ENCODE measurements around the gene MCF2L2. TPM values are rescaled to one million over a fixed set of nuclear protein-coding genes. Genes with fewer than 3 reads are reported as not detected.
A peak's percentile ranks its signal among the peaks of the same experiment; 100 is the strongest.

MCF2L2 gene
- total and polyA plus RNA-seq, 9 of the 15 experiments (the other 6 are each of a cell fraction or from before 2014, with no cell fraction given), result 0.56 to 4.2 (median 3.0) TPM

DNA sequence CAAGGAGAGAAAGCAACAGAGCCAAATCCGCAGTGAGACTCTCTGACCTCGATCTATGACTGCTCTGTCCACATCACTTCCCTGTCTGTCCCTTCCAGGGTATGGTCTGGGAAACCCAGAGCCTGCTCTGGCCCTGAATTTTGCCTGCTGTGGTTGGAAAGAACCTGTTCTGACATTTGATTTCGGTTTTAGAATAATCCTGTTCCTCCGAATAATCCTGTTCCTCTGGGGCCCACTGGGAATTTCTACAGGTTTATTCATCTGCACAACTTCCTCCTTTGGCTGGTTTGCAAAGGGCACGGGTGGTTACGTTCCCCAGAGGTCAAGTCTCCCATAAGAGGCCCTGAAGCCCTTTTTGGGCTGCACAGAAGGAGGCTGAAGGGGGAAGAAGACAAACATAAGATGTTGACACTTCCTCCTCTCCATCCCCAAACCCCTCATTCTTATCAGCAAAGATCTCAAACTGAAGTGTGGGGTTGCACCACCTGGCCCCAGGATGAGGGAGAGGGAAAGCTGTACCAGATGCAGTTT lies 276.5 kb downstream of the MCF2L2 start:
- Histone ChIP-seq H3K36me3 (ENCODE audit: control insufficient read depth, insufficient read depth, low read length) (no peaks in the 10 kb centered on the region), H4K20me1 (replicated peaks; ENCODE audit: control insufficient read depth, insufficient read depth, low read length) (no peaks in the 10 kb centered on the region), H3K27me3 (ENCODE audit: control insufficient read depth in 2 of 2, insufficient read depth in 2 of 2, low read length in 2 of 2) (peaks cover 12 to 24% of the 10 kb centered on the region in 2 experiments), H3K4me3 (no peak overlapping the region), H3K9ac (ENCODE audit: insufficient read depth in 1 of 2, low read depth in 2 of 2, low read length in 2 of 2) (peak overlapping the region in 1 of 2 experiments; percentile 50; a peak in 1 of 4 replicates), H3K27ac (ENCODE audit: extremely low read depth, low read depth, low read length) (no peak overlapping the region), H3K4me1 (replicated peaks in 1 of 2; ENCODE audit: control insufficient read depth in 2 of 2, insufficient read depth in 2 of 2, low read length in 2 of 2) (no peaks in the 10 kb centered on the region; a peak in 1 of 5 replicates), H2AFZ (ENCODE audit: low read depth, low read length) (no peak overlapping the region), H3K9me1 (ENCODE audit: control insufficient read depth, insufficient read depth, low read length) (no peaks in the 10 kb centered on the region), H3K4me2 (ENCODE audit: insufficient read depth, low read length) (no peak overlapping the region), H3K9me3 (replicated peaks; ENCODE audit: control insufficient read depth, insufficient read depth, low read depth, low read length) (no peaks in the 10 kb centered on the region), H3K79me2 (ENCODE audit: control insufficient read depth, insufficient read depth, low read length) (no peaks in the 10 kb centered on the region)
- no peak for FAIRE-seq
- BruUV-seq (replicated peaks), result no TSS peak
- WGBS (ENCODE audit: insufficient coverage, low coverage, missing lambda C conversion rate), result 4% methylated on average over 6 of the region's 6 CpGs
- ChIA-PET POLR2A (interaction anchor here (0.7 to 1.3 kb wide), 3 partner anchors 10 to 137 kb away, joined by 3 read pairs; no protein-coding TSS in a partner anchor), CTCF (ENCODE audit: low intra/inter-chr PET ratio) (no interaction called here)
- no peak for TF ChIP-seq GABPB1 (CRISPR knock-in tag; IDR thresholded peaks at IDR 0.05)
- no peak for TF ChIP-seq CBX2 (IDR thresholded peaks at IDR 0.05; ENCODE audit: insufficient read depth, low read length, poor library complexity, severe bottlenecking)
- no peak for TF ChIP-seq KAT8 (IDR thresholded peaks at IDR 0.05; ENCODE audit: low read depth)
- TF ChIP-seq, protein P1, sequence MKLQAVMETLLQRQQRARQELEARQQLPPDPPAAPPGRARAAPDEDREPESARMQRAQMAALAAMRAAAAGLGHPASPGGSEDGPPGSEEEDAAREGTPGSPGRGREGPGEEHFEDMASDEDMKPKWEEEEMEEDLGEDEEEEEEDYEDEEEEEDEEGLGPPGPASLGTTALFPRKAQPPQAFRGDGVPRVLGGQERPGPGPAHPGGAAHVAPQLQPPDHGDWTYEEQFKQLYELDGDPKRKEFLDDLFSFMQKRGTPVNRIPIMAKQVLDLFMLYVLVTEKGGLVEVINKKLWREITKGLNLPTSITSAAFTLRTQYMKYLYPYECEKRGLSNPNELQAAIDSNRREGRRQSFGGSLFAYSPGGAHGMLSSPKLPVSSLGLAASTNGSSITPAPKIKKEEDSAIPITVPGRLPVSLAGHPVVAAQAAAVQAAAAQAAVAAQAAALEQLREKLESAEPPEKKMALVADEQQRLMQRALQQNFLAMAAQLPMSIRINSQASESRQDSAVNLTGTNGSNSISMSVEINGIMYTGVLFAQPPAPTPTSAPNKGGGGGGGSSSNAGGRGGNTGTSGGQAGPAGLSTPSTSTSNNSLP (IDR thresholded peaks at IDR 0.05; ENCODE audit: borderline replicate concordance, low read depth, low read length), result no peak
- TF ChIP-seq PTRF (tag; IDR thresholded peaks at IDR 0.05), result no peak
- no peak for TF ChIP-seq HMG20B (CRISPR knock-in tag; IDR thresholded peaks at IDR 0.05)
- TF ChIP-seq, protein P2, sequence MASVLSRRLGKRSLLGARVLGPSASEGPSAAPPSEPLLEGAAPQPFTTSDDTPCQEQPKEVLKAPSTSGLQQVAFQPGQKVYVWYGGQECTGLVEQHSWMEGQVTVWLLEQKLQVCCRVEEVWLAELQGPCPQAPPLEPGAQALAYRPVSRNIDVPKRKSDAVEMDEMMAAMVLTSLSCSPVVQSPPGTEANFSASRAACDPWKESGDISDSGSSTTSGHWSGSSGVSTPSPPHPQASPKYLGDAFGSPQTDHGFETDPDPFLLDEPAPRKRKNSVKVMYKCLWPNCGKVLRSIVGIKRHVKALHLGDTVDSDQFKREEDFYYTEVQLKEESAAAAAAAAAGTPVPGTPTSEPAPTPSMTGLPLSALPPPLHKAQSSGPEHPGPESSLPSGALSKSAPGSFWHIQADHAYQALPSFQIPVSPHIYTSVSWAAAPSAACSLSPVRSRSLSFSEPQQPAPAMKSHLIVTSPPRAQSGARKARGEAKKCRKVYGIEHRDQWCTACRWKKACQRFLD (CRISPR knock-in tag; IDR thresholded peaks at IDR 0.05), result no peak
- TF ChIP-seq CC2D1A (IDR thresholded peaks at IDR 0.05), result no peak
- no peak for TF ChIP-seq ZNF143 (CRISPR knock-in tag; IDR thresholded peaks at IDR 0.05)
- TF ChIP-seq, protein P3, sequence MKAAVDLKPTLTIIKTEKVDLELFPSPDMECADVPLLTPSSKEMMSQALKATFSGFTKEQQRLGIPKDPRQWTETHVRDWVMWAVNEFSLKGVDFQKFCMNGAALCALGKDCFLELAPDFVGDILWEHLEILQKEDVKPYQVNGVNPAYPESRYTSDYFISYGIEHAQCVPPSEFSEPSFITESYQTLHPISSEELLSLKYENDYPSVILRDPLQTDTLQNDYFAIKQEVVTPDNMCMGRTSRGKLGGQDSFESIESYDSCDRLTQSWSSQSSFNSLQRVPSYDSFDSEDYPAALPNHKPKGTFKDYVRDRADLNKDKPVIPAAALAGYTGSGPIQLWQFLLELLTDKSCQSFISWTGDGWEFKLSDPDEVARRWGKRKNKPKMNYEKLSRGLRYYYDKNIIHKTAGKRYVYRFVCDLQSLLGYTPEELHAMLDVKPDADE (conservative IDR thresholded peaks at IDR 0.05; ENCODE audit: control insufficient read depth, low read depth, low read length), result no peak
- TF ChIP-seq WHSC1 (IDR thresholded peaks at IDR 0.05; ENCODE audit: low read length), result no peak
- no peak for TF ChIP-seq ZNF212 (CRISPR knock-in tag; IDR thresholded peaks at IDR 0.05)
- no peak for TF ChIP-seq RHOXF2B (CRISPR knock-in tag; conservative IDR thresholded peaks at IDR 0.05)
- TF ChIP-seq, protein P4, sequence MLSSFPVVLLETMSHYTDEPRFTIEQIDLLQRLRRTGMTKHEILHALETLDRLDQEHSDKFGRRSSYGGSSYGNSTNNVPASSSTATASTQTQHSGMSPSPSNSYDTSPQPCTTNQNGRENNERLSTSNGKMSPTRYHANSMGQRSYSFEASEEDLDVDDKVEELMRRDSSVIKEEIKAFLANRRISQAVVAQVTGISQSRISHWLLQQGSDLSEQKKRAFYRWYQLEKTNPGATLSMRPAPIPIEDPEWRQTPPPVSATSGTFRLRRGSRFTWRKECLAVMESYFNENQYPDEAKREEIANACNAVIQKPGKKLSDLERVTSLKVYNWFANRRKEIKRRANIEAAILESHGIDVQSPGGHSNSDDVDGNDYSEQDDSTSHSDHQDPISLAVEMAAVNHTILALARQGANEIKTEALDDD (IDR thresholded peaks at IDR 0.05), result no peak
- TF ChIP-seq PCBP2 (IDR thresholded peaks at IDR 0.05; ENCODE audit: low read depth, low read length, poor library complexity, severe bottlenecking), result no peak
- TF ChIP-seq, protein P5, sequence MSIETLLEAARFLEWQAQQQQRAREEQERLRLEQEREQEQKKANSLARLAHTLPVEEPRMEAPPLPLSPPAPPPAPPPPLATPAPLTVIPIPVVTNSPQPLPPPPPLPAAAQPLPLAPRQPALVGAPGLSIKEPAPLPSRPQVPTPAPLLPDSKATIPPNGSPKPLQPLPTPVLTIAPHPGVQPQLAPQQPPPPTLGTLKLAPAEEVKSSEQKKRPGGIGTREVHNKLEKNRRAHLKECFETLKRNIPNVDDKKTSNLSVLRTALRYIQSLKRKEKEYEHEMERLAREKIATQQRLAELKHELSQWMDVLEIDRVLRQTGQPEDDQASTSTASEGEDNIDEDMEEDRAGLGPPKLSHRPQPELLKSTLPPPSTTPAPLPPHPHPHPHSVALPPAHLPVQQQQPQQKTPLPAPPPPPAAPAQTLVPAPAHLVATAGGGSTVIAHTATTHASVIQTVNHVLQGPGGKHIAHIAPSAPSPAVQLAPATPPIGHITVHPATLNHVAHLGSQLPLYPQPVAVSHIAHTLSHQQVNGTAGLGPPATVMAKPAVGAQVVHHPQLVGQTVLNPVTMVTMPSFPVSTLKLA (conservative IDR thresholded peaks at IDR 0.05), result no peak
- no peak for ATAC-seq
- DNase-seq (ENCODE audit: extremely low read depth in 1 of 4, low spot score in 3 of 4), result no peak
- in situ Hi-C loops (cut with MboI) (no loop called here), intact Hi-C loops (cut with micrococcal nuclease) (no loop called here)
